Measurements from ENCODE around the gene IFNGR1.

IFNGR1 gene

DNA sequence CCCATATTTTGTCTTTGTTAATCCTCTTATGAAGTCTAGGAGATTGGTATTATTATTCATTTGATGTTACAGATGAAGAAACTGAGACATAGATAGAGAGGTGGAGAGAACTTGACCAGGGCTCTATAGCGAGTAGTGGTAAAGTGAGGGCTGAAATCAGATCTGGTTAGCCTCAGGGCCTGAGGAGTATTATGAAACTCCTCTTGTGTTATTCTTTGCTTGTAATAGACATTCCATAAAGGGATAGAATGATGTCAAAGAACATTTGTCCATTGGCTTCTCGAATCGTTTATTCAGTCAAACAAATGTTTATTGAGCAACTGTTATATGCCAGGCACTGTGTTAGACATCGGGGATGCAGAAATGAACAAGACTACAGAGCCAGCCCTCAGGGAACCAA lies 45.7 kb downstream of the IFNGR1 start, which contains the start of gene IL22RA2:
TSS of gene IL22RA2 (minus strand) at position 144 of the 400 bp plus-strand sequence. CDS start 11,895 bp downstream, outside the sequence.
- no peak for DNase-seq

DNA sequence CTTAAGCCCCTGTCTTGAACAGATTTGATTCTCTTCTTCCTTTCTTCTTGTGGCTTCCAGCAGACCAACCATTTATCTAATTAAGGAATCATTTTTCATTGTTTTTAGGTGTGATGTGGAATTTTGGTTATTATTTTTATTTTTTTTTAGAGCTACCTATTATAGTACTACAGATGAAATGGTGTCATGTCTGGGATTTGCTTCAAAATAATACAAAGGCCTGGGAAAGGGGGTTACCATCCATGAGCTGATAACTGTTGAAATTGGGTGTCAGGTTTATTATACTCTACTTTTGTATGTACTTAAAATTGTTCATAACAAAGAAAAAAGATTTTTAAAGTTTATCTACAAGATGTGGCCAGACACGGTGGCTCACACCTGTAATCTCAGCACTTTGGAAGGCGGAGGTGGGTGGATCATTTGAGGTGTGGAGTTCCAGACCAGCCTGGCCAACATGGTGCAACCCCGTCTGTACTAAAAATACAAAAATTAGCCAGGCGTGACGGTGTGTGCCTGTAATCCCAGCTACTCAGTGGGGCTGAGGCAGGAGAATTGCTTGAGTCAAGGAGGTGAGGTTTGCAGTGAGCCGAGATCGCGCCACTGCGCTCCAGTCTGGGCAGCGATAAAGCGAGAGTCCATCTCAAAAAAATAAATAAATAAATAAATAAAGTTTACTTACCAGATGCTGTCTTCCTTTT lies 46.3 kb downstream of the IFNGR1 start:
- no peak for DNase-seq

- DNase-seq, result no peak
Measured at GRCh38 chr6:137171824-137172733, 47.1 kb downstream of the IFNGR1 start.

GRCh38 chr6:137171053-137171374 lies 48.2 kb downstream of the IFNGR1 start:
- no peak for DNase-seq

DNA sequence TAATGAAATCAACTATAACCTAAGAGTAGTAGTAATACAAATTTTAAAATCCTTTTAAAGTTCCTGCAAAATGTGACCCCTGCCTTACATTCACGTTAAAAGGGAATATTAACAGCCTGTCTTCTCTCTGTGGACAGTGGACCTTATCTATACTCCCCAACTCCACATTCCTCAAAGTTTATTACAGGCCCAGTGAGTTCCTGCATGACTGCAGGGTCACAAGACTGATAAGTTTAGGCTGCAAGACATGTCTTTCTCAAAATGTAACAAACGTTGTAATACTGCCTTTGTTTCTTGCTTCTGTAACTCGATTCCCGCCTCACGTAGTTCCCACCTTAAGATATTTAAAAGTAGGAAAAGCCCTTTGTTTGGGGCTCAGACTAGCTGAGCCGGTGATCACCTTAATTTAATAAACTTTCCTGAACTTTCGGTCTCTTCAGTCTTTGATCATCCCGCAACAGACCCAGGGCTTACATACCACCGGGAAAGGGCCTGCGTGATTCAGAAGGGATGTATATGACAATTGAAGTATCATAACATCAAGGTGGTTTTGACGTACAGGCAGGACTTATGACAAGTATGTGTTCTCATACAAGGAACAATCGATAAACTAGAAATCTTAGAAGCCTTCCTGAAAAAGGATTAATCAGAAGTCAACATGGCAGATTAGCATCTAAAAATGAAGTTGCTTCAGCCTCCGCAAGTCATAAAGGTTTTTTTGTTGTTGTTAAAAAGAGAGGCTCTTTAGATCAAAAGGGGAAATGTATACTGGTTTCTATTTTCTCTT lies 48.7 kb downstream of the IFNGR1 start:
- no peak for DNase-seq

DNA sequence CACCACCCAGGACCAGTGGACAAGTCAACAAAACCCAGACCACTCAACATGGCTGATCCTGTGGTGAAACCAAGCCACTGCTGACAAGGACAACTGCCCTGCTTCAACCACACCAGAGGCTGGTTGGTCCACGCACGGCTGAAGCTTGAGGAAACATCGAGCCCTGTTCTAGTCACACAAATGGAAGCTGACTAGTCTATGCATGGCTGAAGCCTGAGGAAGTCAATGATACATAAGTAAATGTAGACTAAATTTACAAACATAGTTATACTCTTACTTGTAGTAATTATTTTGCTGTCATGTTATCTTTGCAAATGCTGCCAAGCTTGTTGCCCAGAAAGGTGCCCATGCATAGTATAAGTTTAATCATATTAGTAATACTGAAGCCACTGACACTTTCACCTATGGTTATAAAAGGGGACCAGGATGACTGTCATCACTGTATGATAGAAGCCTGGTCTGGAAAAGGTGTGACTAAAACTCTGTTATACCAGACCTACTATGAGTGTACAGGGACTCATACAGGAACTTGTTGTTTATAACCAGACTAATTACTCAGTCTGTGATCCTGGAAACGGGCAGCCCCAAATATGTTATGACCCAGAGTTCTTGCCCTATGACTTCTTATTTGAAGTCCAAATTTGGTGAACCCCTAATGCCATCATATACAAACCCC lies 51.3 kb downstream of the IFNGR1 start:
- no peak for DNase-seq

DNA sequence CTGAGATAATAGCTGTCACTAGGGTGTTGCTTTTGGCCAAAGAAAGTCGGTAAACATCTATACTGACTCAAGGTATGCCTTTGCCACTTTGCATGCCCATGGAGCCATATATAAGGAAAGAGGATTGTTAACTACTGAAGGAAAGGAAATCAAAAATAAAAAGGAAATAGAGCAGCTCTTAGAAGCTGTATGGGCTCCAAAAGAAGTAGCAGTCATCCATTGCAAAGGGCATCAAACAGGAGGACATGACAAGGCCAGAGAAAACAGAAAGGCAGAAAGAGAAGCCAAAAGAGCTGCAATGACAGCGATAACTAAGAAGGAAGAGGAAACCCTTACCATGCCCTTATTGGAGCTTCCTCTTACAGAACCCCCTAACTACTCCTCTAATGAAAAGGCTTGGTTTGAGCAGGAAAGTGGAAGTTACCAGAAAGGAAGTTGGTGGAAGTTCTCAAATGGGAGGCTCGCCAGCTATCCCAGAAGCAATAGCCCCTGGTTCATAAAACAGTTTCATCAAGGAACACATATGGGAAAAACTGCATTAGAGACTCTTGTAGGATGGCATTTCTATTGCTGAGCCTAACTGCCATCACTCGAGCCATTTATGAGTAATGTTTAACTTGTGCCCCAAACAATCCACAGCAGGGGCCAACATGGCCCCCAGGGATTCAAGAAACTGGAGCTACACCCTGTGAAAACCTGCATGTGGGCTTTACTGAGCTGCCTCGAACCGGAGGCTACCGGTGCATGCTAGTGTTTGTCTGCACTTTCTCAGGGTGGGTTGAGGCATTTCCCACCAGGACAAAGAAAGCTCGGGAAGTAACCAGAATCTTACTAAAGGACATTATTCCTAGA lies 52.7 kb downstream of the IFNGR1 start:
- DNase-seq, result no peak

DNA sequence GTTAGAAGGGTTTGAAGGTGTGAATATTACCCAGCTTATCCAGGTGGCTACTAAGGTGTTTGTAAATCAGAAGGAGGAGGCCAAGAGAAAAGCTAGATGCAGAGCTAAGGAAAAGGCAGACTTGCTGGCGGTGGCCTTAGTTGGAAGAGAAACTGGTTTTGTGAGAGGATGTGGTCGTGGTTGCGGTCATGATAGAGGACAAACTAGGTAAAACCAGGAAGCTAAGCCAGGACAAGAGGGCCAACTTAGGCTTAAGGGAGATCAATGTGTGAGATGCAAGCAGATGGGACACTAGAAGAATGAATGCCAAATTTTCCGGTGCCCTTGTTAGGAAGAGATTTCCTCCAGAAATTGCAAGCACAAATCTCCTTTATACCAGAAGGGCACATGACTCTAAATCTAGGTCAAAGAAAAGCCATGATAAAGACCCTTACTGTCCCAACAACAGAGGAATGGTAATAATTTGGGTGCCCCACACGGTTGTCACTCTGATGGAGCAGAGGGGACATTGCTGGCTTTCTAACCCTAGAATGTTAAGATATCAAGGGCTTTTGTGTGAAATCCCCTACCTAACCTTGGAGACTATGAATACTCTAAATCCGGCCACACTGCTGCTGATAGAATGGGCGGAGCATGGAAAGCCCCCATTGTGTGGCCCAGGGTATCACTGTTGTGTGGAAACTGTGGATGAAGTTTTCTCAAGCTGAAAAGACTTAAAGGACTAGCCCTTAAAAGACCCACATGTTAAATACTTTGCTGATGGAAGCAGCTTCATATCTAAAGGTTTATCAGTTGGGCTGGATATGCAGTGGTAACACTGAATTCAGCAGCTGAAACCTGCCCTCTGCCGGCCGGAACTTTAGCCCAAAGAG lies 53.6 kb downstream of the IFNGR1 start:
- peak; percentile 26 for DNase-seq

GRCh38 chr6:137163732-137164318 lies 55.4 kb downstream of the IFNGR1 start:
- DNase-seq, result no peak

GRCh38 chr6:137162692-137163306 lies 56.4 kb downstream of the IFNGR1 start:
- DNase-seq, result no peak

- no peak for DNase-seq
Measured at GRCh38 chr6:137161949-137162348, 57.2 kb downstream of the IFNGR1 start.

DNA sequence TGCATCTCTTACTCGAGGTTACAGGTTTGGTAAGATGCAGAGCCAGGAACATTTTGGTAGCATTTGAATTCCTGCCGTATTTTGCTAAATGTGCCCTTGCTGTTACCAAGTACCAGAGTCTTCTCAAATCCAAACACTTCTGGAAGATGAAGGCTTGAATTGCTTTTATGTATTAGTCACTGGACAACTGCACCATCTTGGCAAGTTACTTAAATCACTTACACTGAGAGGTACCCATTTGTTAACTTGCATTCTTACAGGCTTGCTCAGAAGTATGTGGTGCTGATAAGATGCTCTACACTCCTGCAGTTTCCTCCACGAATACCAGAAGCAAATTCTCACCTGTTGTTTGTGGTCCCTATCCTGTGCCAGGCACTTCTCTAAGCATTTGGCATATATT lies 58.4 kb downstream of the IFNGR1 start:
- DNase-seq, result no peak

DNA sequence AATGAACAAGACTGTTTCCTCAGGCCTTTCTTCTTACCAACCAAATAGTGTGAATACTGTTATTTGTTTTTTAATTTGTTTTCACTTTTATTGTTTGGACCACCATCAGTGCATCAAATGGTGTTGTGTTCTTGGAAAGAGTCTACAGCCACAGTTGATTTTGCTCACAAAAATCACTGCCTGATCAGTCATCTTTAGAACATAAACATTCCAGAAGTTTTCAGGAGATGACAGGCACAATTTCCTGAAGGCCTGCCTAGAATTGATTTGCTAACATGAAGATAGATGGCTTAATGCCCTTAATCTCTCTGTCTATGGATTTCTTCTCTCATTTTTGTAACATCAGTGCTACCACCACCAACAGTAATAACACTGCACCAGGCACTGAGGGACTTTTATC lies 59.3 kb downstream of the IFNGR1 start:
- DNase-seq, result no peak

GRCh38 chr6:137157601-137158000 lies 61.6 kb downstream of the IFNGR1 start:
- DNase-seq, result no peak

DNA sequence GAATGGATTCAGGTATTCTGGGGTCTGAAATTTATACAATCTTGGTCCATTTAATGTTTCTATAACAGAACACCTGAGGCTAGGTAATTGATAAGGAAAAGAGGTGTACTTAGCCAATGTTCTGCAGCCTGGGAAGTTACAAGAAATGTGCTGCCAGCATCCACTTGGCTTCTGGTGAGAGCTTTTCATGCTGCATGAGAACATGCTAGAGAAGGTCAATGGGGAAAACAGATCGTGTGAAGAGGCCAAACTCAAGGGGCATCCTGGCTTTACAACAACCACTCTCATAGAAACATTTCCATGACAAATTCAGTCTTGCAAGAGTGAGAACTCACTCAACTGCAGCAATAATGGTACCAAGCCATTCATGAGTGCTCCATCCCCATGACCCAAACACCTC lies 62.5 kb downstream of the IFNGR1 start:
- DNase-seq, result no peak

GRCh38 chr6:137155830-137156229 lies 63.4 kb downstream of the IFNGR1 start:
- peak; percentile 27 for DNase-seq

- no peak for DNase-seq
Measured at GRCh38 chr6:137150072-137150471, 69.1 kb downstream of the IFNGR1 start.

GRCh38 chr6:137149035-137149393 lies 70.2 kb downstream of the IFNGR1 start:
- DNase-seq, result no peak

- peak; percentile 51 for DNase-seq
Measured at GRCh38 chr6:137148306-137149034, 70.7 kb downstream of the IFNGR1 start.

Data from CD4-positive, alpha-beta T cell treated with Interleukin-15 for 1 hour (primary cell).